ENCODE results near the gene AMBP.

Gene AMBP

DNA sequence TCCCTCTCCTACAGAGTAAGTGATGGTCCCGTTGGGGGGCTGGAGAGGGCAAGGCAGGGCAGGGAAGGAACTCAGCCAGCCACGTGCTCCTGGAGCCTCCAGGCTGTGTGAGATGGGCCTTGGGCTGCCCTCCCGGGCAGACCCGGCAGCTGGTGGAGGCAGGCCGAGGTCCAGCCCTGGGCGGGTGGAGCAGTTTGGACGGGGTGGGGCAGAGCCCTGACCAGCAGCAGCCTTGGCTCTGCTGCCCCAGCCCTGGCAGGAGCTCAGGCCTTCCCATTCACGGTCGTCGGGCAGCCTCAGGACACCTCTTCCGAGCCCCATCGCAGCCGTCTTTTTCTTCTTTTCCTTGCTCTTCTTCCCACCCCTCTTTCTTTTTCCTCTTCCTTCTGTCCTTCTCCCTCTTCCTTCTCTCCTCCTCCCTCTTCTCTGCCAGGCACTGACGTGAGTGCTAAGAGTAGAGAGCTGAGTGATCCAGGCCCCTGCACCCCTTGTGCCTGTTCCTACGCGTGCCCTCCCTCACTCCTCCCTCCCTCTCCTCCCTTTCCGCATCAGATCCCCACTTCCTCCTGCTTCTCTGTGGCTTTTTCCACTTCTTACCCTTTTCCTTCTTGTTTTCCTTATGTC, 42.8 kb downstream of the AMBP start:
- Mint-ChIP-seq H3K9me3 (no peaks in the 10 kb centered on the region), H3K27me3 (no peaks in the 10 kb centered on the region), H3K4me3 (no peak overlapping the region), H3K27ac (no peak overlapping the region), H3K4me1 (no peaks in the 10 kb centered on the region), H3K36me3 (no peaks in the 10 kb centered on the region)
- CTCF ChIA-PET: no interaction called here
- no peak for DNase-seq

DNA sequence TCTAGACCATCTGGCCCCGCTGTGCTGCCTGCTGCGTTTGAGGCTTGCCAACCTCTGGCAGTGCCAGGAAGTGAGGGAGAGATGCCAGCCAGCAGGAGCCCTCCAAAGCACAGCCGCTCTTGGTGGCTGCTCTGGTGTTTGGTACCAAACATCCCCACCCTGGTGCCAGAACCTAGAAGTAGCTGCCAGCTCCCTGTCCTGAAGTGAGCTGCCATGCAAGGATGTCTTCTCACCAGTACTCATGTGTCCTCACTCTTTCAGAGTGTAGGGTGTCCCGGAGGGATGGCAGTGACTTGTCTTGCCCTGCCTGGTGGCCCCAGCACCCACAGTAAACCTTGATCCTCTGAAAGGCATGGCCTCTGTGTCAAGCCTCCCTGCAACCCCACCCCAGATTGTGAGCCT, 43.4 kb downstream of the AMBP start:
- H3K27ac Mint-ChIP-seq: no peak overlapping the region
- H3K9me3 Mint-ChIP-seq: no peaks in the 10 kb centered on the region
- no peaks in the 10 kb centered on the region for H3K27me3 Mint-ChIP-seq
- no peak for DNase-seq
- CTCF ChIA-PET: no interaction called here
- H3K4me1 Mint-ChIP-seq: no peaks in the 10 kb centered on the region
- no peaks in the 10 kb centered on the region for H3K36me3 Mint-ChIP-seq
- no peak overlapping the region for H3K4me3 Mint-ChIP-seq

DNA sequence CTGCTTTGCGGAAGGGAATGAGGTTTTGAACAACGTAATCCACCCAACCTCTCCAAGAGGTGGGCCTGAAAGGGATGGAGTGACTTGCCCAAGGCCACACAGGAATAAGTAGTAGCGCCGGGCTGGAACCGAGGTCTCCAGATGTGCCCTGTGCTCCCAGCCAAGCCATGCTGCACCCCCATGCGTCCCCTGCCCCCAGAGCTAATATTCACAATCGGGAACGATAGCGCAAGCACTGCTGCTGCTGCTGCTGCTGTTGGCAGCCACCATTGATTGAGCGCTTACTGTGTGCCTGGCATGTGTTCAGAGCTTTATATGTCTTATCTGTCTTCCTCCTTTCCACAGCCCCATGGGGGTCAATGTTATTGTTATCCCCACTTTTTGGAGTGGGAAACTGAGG, 43.9 kb downstream of the AMBP start:
- Mint-ChIP-seq H3K4me3 (no peak overlapping the region), H3K4me1 (no peaks in the 10 kb centered on the region), H3K27ac (no peak overlapping the region), H3K27me3 (no peaks in the 10 kb centered on the region), H3K36me3 (no peaks in the 10 kb centered on the region), H3K9me3 (no peaks in the 10 kb centered on the region)
- CTCF ChIA-PET: interaction anchor here (1.0 kb wide), 1 partner anchor 73 kb away, joined by 3 read pairs; no protein-coding TSS in a partner anchor
- no peak for DNase-seq

DNA sequence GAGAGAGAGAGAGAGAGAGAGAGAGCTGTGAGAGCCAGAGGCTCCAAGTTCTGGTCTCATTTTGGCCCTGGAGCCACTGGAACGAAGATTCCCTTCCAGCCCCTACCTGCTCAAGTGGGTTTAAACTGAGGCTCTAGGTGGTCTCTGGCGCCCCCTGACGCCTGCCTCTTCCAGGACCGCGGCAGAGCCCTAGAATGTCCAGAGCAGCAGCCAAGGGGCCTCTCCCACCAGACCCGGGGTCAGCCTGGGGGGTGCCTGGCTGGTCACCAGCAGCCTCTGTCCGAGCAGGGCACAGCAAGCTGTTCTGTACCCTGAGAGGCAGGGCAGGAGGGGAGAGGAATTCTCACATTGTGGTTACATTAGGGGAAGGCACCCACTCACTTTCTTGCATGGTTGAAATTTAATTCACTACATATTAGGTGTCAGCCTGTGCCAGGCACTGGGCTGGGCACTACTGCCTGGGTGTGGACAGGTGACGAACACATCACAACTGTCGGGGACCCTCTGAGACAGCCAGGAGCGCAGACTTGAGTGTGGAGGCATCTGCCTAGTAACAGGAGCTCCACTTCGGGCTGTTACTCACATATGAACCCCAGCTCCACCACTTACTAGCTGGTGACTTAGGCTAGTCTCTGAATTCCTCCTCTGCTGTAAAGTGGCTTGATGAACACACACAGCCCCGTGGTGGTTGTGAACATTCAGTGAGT, 44.5 kb downstream of the AMBP start:
- DNase-seq: no peak
- H3K27me3 Mint-ChIP-seq: no peaks in the 10 kb centered on the region
- H3K9me3 Mint-ChIP-seq: no peaks in the 10 kb centered on the region
- no peak overlapping the region for H3K4me3 Mint-ChIP-seq
- CTCF ChIA-PET: interaction anchor here (0.9 to 1.0 kb wide), 2 partner anchors 14 to 74 kb away, joined by 3 read pairs; no protein-coding TSS in a partner anchor
- no peak overlapping the region for H3K27ac Mint-ChIP-seq
- no peaks in the 10 kb centered on the region for H3K36me3 Mint-ChIP-seq
- no peaks in the 10 kb centered on the region for H3K4me1 Mint-ChIP-seq

DNA sequence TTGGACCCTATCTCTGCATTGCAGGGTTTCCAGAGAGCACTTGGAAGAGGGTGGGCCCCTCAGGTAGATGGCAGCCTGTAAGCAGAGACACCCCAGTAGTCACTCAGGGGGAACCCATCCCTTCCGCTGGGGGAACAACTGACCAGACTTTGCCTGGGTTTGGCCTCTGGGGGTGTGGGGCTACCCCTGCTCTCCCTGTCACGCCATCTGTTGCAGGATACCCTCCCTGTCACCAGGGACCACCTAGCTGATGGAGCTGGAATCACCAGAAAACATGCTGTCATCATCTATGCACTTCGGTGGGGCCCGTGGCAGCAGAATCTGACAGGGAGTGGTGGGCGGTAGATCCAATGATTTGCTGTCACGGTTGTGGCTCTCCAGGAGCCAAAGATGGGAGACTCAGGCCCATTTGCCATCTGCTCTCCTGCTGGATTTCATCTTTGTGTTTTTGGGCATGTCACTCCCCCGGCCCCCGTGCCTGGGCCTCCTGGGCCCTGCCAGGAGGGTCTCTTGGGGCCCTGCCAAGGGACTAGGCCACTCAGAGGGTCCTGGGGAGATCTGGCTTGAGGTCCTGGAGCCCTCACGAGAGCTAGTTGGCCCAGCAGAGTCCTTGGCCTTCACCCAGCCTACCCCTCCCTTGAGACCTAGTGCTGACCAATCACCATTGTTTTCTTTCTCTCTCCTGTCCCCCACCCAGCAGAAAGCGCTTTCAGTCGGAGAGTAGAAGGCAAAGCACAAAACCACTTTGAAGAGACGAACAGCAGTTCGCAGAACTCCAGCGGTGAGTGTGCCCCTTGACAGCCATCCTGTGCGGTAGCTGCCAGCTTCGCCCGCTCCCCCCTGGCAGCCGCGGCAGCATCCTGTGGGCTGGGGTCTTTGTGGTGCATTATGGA, 45.9 kb downstream of the AMBP start:
- H3K4me1 Mint-ChIP-seq: no peaks in the 10 kb centered on the region
- no peaks in the 10 kb centered on the region for H3K36me3 Mint-ChIP-seq
- H3K9me3 Mint-ChIP-seq: no peaks in the 10 kb centered on the region
- H3K4me3 Mint-ChIP-seq: no peak overlapping the region
- CTCF ChIA-PET: interaction anchor here (0.6 kb wide), 1 partner anchor 351 kb away, joined by 3 read pairs; no protein-coding TSS in a partner anchor
- DNase-seq: no peak
- H3K27ac Mint-ChIP-seq: no peak overlapping the region
- no peaks in the 10 kb centered on the region for H3K27me3 Mint-ChIP-seq

DNA sequence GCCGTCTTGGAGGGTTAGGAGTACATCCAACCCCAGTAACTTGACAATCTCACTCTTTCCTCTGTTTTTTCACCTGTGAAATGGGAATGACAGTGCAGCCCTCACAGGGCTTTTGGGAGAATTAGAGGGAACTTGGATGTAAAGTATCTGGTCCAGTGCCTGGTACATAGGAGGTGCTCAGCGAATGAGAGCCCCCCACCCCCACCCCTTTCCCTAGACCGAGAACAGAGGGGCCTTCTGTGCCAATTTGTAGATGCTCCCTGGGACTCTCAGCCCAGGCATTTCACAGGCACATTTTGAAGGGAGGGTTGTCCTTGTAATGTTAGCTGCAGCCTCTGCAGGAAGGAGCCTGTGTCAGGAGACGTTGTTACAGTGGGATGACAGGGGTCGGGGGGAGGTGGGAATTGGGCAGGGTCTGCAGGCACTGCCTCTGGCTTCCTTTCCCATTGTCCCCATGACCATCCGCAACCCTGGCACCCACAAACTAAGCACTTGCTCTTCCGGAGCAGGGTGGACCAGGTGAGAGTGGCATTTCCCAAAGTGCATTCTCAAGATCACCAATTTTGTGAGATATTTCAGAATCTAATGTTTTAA, 47.0 kb downstream of the AMBP start:
- Mint-ChIP-seq H3K36me3 (no peaks in the 10 kb centered on the region), H3K27ac (no peak overlapping the region), H3K27me3 (no peaks in the 10 kb centered on the region), H3K4me3 (no peak overlapping the region), H3K4me1 (no peaks in the 10 kb centered on the region), H3K9me3 (no peaks in the 10 kb centered on the region)
- CTCF ChIA-PET: interaction anchor here (0.6 kb wide), 1 partner anchor 225 kb away, joined by 3 read pairs; no protein-coding TSS in a partner anchor
- no peak for DNase-seq

DNA sequence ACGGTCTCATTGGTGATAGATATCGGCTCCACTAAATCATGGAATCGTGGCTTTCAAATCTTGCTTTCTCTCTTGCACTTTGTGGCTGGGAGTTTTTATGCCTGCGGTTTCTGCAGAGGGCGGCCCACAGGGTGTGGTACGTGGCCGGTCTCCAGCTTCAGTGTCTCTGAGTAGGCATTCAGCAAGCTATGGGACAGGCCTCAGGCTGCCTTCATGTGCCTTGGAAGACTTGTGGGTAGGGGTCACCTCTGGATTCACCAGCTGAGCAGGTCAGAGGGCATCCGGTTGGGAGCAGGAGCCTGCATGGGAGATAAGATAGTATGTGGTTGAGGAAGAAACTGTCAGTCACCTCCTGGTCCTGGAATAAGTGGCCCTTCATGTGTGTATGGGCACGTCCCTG, 47.7 kb downstream of the AMBP start:
- CTCF ChIA-PET: interaction anchor here (0.6 kb wide), 1 partner anchor 224 kb away, joined by 3 read pairs; no protein-coding TSS in a partner anchor
- peaks cover 4% of the 10 kb centered on the region for H3K9me3 Mint-ChIP-seq
- H3K27me3 Mint-ChIP-seq: no peaks in the 10 kb centered on the region
- DNase-seq: no peak
- no peaks in the 10 kb centered on the region for H3K36me3 Mint-ChIP-seq
- H3K4me1 Mint-ChIP-seq: no peaks in the 10 kb centered on the region
- no peak overlapping the region for H3K27ac Mint-ChIP-seq
- no peak overlapping the region for H3K4me3 Mint-ChIP-seq

DNA sequence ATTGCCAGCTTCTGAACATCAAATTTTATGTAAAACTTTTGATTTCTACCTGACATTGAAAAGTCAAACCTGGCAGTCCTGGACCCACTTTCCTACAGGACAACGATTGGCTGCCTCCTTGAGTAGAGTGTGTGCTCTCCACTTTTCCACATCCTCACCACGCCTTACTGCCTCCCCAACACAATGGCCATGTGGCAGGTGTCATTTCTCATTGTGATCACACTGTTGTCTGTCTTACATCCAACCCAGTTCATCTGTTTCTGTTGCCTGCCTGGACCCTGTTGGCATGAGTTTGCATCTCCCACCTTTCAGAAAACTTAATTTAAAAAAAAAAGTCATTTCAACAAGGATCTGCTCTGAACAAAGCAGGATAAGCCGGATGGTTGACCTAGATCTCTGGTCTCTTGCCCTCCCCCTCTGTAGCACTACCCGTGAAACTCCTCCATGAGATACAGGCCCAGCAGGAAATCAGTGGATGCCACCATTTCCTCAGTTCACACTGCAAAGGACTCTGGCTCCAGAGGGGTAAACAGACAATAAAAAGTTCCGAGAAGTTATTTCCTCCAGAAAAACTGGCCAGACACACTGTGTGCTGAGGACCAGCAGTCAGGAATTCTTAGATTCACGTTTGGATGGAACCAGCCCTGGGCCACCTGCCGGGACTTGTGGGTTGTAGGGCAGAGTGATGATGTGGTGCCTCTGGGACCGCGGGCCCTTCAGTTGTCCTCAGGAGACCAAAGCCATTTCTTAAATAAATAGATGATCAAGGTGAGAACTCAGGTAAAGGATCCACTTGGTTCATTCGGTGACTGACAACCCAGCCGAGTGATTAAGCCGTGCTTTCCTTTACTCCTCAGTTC, 48.6 kb downstream of the AMBP start:
- H3K27me3 Mint-ChIP-seq: peaks cover 5% of the 10 kb centered on the region
- DNase-seq: no peak
- H3K27ac Mint-ChIP-seq: no peak overlapping the region
- no peaks in the 10 kb centered on the region for H3K36me3 Mint-ChIP-seq
- H3K9me3 Mint-ChIP-seq: peaks cover 11% of the 10 kb centered on the region
- H3K4me1 Mint-ChIP-seq: no peaks in the 10 kb centered on the region
- H3K4me3 Mint-ChIP-seq: no peak overlapping the region
- CTCF ChIA-PET: no interaction called here

DNA sequence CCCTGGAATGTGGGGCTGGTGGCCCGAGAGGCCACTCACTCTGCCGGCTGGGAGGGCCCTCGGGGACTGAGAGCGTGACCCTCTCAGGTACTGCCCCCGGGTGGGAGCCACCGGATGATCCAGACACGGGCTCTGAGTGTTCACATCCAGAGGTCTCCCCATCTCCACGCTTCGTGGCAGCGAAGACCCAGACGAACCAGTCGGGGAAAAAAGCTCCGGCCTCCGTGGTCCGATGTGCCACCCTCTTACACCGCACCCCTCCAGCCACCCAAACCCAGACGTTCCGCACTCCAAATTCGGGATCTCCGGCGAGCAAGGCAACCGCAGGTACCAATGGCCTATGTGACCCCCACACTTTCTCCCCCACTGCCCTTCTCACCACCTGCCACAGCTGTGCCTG, 49.5 kb downstream of the AMBP start:
- Mint-ChIP-seq H3K36me3 (no peaks in the 10 kb centered on the region), H3K9me3 (peaks cover 17% of the 10 kb centered on the region), H3K4me1 (no peaks in the 10 kb centered on the region), H3K27ac (no peak overlapping the region), H3K4me3 (no peak overlapping the region), H3K27me3 (peaks cover 5% of the 10 kb centered on the region)
- CTCF ChIA-PET: no interaction called here
- no peak for DNase-seq

DNA sequence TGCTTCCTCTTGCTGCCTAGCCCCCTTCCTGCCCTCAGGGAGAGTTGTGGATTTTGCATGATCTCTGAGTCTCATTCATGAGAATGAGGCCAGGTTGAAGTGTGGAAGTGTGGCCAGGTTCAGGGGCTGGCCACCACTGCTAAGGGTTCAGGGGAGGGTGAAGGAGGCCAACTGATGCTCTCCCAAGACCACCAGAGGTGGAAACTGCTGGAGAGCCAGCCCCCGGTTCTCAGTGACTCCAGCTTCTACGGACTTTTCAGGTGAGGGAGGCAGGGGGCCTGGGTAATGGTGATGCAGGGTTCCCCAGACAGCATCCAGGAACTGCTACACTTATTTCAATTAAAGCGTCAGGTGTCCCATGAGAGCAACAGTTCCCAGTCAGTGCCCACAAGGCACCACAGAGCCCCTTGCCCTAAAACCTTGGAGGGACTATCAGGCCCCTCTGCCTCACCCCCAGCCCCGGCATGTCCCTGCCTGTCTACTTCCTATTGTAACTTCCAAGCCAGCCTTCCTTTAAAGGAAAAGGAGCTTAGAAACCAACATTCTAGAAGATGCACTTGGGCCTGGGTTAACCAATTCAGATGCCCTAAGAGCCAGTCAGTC, 50.1 kb downstream of the AMBP start:
- Mint-ChIP-seq H3K27me3 (peaks cover 5% of the 10 kb centered on the region), H3K4me3 (no peak overlapping the region), H3K27ac (no peak overlapping the region), H3K9me3 (peaks cover 18% of the 10 kb centered on the region), H3K36me3 (no peaks in the 10 kb centered on the region), H3K4me1 (no peaks in the 10 kb centered on the region)
- no peak for DNase-seq
- CTCF ChIA-PET: no interaction called here

DNA sequence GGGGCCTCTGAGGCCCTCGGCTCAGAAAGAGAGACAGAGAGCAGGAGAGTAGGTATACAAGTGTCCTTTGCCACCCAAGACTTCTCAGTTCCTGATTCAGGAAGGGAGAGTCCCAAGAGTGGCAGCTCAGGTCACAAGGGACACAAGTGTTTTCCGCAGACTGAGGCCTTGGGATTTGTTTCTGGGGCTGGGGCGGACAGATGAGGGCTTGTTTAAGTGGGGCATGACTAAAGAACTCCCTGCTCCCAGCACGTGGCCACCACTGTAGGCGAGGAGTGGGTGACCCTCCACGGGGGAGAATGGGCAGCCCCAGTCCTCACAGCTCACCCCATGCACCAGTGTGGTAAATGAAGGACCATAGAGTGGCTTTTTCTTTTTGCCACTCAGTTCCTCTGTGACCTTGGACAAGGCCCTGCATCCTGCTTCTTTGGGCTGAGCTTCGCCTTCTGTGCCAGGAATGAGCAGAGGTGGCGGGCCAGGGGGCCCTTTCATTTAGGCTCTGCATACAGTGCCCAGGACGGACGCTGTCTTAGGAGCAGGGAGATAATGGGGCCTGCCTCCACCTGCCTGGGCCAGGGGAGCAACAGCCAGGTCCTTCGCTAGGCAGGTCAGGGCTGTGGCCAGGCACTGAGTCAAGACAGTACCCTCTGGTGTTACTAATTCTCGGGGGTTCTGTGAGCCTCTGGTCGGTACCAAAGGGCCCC, 50.8 kb downstream of the AMBP start:
- no peaks in the 10 kb centered on the region for H3K4me1 Mint-ChIP-seq
- H3K4me3 Mint-ChIP-seq: no peak overlapping the region
- CTCF ChIA-PET: interaction anchor here (0.6 kb wide), 1 partner anchor 232 kb away, joined by 3 read pairs; no protein-coding TSS in a partner anchor
- peaks cover 5% of the 10 kb centered on the region for H3K27me3 Mint-ChIP-seq
- no peak overlapping the region for H3K27ac Mint-ChIP-seq
- H3K9me3 Mint-ChIP-seq: peaks cover 18% of the 10 kb centered on the region
- no peak for DNase-seq
- no peaks in the 10 kb centered on the region for H3K36me3 Mint-ChIP-seq

DNA sequence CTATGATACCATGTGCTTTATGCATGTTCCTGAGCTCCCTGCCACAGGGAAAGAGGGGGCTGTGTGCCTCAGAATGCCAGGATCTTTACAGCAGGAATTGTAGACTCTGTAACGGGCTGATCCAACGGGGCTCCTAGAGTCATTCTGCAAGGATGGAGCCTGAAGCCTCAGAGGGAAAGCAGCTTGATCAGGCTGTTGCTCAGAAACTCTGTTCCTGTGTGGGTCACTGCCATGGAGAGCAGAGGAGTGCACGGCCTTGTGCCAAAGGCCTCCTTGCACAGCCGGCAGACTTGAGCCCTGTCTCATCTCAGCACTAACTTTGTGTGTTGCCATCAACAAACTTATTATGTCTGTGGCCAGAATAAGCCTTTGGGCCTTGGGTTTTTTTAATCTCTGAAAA, 51.8 kb downstream of the AMBP start:
- no peak for DNase-seq
- Mint-ChIP-seq H3K9me3 (peaks cover 18% of the 10 kb centered on the region), H3K4me3 (no peak overlapping the region), H3K27me3 (peaks cover 5% of the 10 kb centered on the region), H3K36me3 (no peaks in the 10 kb centered on the region), H3K4me1 (no peaks in the 10 kb centered on the region), H3K27ac (no peak overlapping the region)
- CTCF ChIA-PET: no interaction called here

DNA sequence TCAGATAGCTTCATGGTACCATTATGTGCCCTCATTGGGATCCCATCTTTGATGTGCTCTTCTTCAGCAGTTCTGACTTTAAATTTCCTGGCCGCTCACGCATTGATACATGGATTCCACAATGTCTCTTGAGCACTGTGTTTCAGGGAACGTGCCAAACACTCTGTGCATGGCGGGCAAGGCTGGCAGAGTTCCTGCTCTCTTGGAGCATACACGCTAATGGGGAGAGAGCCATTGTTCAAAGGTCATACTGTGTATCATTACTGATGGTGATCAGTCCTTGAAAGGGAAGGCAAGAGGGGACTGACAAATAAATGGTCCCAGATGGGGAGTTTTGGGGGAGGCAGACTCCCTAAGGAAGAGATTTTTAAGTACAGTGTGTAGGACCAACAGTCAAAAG, 52.3 kb downstream of the AMBP start:
- peaks cover 18% of the 10 kb centered on the region for H3K9me3 Mint-ChIP-seq
- CTCF ChIA-PET: no interaction called here
- DNase-seq: no peak

More for the DNA sequence above, 52.3 kb downstream of the AMBP start:
- no peaks in the 10 kb centered on the region for H3K36me3 Mint-ChIP-seq
- H3K4me3 Mint-ChIP-seq: no peak overlapping the region
- H3K27ac Mint-ChIP-seq: no peak overlapping the region
- H3K4me1 Mint-ChIP-seq: no peaks in the 10 kb centered on the region
- peaks cover 5% of the 10 kb centered on the region for H3K27me3 Mint-ChIP-seq

Measured in activated naive CD4-positive, alpha-beta T cell treated with anti-CD3 and anti-CD28 coated beads, Interleukin-2, amount 10 ng/mL, durations not matched to agents 7 days and 5 days (primary cell).